Measurements from ENCODE around the gene GPC1.

Gene GPC1

DNA sequence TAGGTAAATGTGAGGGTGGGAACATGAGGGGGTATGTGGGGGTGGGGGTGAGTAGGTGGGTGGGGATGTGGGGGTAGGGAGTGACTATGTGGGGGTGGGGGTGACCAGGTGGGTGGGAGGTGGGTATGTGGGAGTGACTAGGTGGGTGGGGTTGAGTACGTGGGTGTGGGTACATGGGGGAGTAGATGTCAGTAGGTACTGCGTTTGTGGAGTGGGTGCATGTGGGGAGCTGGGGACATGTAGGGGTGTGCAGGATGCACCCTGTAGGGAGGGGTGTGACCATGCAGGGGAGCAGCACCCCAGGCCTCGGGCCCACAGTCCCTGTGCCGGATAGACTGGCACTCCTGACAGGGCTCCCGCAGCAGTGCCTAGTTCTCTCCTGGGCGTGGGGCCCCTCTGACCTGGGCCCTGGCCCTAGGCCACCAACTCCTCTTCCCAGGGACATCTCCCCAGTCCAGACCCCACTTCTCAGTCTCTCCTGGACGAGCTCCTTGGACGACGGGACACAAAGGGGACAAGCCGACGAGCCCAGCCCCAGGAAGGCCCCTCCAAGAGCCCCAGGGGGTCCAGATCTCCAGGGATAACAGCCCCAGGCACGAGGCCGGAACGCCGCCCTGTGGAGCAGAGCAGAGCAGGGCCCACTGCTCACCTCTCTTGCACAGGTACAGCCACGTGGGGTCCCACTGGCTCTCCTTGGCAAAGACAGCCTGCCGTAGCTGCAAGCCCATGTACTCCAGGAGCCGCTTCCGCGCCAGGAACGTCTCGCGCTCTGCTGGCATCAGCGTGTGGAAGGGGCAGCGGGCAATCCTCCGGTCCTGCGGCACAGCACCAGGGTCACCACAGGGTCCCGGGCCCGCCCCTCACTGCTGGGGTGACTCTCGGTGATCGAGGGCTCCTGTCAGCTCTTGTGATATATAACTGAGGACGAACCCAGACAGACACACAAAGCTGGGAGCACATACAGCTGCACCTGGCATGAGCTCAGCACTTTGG is 64.1 kb downstream of the GPC1 start:
- DNase-seq (ENCODE audit: low read depth in 3 of 3): no peak

DNA sequence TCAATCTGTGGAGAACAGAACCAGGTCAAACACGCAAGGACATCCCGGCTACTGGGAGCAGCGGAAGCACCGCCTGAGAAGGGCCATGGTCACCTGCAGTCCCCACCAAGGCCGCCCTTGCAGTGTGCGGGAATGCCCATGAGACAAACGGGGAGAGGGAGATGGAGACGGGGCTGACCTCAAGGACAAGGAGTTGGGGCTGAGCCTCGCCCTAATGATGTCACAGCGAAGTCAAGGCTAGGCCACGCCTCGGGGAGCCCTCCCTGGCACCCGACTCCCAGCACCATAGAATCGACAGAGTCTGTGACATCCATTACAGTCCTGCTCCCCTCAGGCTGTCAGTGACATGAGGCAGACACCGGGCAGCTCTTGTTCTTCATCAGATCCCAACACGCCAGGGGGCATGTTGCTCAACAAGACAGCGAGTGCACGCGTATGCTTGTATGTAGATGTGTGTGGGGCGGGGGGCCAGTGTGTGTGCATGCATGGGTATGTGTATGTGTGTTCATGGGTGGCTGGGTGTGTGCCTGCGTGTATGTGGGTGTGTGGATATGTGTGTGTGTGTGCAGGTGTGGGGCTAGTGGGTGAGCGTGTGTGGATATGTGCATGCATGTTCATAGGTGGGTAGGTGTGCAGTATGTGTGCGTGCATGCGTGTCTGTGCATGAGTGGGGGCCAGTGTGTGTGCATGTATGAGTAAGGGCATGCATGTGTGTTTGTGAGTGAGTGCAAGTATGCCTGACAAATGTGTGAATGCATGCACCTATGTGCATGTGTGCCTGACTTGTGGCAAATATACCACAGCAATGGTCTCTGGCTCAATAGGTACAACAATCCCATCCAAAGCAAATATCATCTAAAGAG is 65.3 kb downstream of the GPC1 start:
- no peak for DNase-seq (ENCODE audit: low read depth in 3 of 3)

DNA sequence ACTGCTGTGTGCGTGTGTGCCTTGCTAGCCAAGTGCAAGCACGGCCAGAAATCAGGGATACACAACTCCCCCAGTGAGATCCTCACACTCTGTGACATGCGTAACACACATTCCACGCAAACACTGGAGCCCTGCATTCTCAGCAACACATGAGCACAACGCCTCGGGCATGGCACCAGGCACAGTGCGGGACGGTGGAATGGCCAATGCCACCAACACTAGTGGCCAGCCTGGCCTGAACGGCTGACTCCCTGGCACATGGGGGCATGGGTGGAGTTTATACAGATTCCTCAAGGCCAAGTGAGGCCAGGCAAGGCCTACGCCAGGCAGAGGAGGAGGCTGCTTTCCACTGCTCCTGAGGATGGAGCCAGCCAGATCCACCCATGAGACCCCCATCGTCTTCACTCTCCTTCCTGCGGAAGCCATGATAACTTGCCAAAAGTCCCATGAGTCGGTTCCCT is 66.1 kb downstream of the GPC1 start:
- DNase-seq (ENCODE audit: low read depth in 3 of 3): no peak

DNA sequence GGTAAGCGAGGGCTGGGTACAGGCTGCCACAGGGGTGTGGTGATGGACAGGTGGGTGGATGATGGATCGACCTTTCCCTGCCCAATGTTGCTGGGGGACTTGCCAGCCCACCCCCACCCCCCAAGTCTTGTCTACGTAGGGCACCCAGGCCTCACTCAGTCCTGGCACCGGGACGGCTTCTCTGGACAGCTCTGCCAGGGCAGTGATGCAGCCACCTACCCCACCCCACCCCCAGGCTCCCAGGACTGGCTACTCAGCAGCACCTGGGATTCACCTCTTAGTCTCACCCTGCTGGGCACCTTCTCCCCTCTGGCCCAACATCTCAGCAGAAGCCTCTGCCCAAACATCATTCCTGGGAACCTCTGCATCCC is 66.6 kb downstream of the GPC1 start:
- no peak for DNase-seq (ENCODE audit: low read depth in 3 of 3)

DNA sequence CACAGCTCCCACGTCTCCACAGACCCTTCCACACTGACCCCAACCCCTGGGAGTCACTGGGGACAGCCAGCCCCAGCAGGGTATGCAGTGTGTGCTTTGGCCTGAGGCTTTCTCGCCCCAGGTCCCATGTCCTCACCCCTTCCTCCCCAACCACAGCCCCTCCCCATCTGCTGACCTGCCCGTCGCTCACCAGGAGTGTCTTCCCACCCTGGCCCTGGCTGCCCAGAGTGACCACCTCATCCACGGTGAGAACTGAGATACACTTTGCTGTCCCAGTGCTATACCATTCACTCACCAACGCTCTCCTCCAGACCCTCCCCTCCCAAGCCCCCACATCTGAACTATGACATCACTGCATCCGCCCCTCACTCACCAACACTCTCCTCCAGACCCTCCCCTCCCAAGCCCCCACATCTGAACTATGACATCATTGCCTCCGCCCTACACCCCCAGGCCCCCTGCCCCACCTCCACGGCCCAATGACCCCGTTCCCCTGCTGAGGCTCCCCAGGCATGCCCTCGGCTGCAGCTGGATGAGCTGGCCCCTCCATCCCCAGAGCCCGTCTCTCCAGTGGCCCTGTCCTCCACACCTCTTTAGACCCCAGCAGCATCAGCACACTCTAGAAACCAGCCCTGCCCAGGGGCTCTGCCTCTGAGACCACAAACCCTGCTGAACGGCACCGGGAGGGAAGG is 67.1 kb downstream of the GPC1 start:
- DNase-seq (ENCODE audit: low read depth in 3 of 3): no peak

DNA sequence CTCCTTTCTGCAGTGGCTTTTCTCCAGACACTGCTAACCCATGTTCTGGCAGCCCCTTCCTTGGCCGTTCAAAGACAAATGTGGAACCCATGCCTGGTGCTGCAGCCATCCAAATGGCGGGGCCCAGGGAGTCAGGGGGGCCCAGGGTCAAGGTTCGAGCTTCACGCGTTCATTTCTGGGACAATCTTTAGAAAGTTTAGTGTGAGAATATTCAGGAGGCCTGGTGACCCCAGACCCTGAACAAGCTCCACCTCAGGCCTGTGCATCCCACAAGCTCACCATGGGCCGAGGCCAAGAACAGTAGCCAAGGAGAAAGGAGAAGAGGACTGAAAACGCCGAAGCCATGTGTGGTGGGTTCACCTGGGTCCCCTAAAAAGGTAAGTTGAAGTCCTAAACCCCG is 67.9 kb downstream of the GPC1 start:
- no peak for DNase-seq (ENCODE audit: low read depth in 3 of 3)

DNA sequence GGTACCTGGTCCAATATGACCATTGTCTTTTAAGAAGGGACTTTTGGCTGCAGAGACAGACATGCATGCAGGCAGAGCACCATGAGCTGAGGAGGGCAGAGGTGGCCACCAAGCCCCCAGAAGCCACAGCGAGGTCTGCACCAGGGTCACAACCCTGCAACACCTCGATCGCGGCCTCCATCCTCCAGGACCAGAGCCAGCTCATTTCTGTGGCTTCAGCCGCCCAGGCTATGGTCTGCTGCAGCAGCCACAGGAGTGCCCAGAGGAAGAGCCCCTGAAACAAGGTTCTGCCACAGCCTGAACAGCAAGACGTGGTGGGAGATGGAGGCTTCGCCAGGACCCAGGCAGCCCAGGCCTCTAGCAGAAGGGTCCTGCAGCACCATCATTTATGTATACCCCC is 68.4 kb downstream of the GPC1 start:
- DNase-seq (ENCODE audit: low read depth in 3 of 3): no peak

DNA sequence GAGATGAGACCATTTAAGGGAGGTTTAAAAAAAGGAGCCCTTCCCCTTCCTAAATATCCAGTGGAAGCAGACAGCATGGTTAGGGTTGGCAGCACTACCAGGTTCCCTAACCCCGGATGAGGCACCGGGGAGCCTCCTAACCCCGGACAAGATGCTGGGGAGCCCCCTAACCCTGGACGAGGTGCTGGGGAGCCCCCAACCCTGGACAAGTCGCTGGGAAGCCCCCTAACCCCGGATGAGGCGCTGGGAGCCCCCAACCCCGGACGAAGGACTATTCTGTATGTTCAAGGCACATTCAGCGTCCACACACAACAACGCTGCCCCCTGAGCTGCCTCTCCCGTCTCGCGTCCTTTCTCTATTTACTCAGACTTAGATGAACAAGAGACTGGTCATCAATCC is 70.4 kb downstream of the GPC1 start:
- DNase-seq (ENCODE audit: low read depth in 3 of 3): no peak

DNA sequence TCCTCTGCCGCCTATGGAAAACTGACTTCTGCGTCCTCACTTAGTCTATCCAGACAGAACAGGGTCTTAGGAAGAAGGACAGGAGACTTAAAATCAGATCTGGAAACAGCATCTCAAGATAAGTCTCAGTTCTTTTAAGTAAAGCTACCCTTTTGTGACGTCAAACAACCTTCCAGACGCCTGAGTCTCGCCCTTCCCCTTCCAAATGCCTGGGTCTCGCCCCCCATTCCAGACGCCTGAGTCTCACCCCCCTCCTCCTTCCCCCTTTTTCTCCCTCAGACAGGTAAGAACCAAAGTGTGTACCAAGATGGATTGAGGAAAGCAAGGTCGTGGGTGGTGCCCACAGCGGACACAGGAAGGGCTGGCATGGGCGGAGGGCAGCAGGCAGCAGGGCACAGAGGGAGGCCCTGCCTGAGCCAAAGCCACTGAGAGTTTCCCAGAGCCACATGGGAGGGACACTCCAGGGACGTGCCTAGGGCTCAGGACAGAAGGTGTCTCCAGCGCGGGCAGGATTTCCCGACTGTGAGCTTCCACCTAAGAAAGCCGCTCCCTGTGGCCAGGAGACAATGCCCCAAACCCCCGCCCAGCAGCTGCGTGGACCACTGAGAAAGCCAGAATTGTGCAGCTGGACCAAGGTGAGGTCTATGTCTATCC is 71.1 kb downstream of the GPC1 start:
- DNase-seq (ENCODE audit: low read depth in 3 of 3): no peak

DNA sequence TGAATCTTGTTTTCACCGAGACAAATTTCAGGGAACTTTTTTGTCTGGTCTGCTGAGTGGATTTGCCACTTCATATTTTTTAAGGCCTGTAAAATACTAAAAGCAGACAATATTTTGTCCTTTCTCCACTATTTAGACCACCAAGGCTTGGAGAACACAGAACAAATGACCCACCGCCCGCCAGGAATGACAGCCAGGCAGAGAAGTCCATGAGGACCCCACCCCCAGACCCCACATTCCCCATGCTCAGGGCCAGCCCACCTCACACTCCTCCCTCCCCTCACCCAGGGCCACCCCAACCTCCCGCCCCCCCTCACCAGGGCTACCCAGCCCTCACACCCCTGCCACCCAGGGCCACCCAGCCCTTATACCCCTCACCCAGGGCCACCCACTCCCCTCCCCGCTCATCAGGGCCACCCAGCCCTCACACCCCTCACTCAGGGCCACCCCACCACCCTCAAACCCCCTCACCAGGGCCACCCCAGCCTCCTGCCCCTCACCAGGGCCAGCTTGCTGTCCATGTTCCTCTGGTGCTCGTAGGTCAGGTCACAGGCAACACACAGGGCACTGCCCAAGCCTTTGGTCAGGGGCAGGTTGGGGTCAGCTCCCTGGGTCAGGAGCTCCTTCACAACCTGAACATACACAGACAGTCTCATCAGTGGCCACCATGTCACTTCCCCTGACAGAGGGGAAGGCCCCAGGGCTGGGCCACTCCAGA is 71.8 kb downstream of the GPC1 start:
- DNase-seq (ENCODE audit: low read depth in 3 of 3): no peak

DNA sequence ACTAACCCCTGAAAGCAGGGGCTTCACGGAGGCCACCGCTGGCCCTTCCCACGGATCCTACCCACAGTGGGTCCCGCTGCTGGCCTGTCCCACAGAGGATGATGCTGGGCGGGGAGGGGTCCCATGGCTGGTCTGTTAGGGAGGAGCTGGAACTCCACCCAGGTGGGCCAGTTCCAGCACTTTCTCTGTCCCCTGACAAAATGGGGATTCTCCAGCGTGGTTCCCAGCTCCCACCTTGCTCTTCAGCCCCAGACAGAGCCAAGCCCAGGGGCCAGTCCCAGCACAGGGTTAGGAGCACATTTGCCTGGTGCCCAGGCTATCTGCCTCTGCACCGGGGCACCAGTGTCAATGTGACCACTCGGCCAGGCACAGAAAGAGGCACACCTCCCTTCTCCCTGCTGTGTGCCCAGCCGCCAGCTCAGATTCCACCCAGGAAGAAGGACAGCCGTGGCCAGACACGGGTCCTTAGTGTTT is 72.4 kb downstream of the GPC1 start:
- DNase-seq (ENCODE audit: low read depth in 3 of 3): no peak

DNA sequence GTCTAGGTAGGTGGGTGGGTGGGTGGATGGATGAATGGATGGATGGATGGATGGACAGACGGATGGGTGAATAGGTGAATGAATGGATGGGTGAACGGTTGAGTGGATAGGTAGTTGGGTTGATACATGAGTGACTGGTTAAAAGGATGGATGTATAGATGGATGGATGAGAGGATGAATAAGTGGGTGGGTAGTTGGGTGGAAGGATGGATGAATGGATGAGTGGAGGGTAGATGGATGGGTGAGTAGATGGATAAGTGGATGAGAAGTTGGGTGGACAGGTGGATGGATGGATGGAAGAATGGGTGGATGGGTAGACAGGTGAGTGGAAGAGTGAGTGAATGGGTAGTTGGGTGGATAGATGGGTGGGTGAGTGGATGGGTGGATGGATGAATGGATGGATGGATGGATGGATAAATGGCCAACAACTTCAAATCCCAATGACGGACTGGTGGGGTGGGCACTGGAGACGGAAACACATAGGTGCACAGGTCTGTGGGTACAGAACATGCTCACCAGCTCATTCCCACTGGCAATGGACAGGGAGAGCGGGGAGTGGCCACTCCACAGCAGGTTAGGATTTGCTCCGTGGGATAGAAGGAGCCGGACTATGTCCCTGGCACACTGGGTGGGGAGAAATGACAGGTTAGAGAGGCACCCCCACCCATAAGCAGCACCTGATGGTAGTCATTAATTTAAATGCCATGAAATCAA is 73.5 kb downstream of the GPC1 start:
- DNase-seq (ENCODE audit: low read depth in 3 of 3): no peak

DNA sequence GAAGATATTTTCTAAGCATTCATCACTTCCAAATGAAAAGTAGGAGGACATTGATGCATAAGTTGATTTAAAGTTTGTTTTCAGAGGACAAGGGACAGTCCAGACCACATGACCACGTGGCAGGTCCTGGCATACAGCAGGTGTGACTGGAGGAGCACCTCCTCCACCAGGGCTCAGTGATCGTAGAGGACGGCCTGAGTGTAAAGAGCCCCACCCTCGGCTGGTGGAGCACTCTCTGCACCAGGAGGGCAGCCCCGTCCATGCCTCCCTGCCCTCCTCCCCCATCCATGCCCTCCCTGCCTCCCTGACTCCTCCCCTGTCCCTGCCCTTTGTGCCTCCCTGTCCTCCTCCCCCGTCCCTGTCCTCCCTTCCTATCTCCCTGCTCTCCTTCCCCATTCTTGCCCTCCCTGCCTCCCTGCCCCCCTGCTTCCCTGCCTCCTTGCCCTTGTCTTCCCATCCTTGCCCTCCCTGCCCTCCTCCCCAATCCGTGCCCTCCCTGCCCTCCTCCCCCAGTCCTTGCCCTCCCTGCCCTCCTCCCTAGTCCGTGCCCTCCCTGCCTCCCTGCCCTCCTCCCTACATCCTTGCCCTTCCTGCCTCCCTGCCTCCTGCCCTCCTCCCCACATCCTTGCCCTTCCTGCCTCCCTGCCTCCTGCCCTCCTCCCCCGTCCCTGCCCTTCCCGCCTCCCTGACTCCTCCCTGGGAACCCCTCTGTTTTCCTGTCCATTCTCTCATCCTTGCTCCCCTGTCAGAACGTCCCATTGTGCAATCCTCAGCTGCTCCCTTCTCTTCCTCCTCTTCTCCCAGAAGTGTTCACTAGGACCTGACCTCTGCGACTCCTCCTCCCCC is 74.4 kb downstream of the GPC1 start:
- DNase-seq (ENCODE audit: low read depth in 3 of 3): no peak

DNA sequence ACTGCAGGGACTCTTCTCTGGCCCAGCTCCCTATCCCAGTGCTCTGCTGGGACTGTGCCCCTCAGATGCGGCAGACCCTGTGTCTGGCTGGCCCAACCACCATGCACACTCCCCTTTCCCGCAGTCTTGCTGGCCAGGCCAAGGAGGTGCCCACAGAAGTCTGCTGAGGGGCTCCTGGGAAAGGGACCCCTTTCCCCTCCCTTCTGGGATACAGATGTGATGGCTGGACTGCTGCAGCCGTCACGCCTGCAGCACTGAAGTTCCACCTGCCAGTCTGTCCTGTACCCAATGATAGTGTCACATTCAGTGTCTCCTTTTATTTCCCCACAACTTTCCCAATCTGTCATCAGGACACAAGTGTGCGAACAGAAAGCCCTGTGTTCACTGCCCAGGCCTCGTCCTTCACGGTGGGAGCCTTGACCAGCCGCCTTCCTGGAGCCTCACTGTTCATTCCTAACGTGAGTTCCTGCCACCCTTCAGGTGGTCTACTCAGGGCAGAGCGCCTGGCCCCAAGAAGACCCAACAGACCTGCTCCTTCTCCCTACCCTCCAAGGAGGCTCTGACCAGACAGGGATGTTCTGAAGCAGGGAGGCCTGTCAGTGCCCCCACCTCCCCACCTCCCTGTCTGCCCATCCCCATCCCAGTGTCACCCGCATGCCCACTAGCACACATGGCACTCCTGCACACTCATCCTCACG is 75.2 kb downstream of the GPC1 start:
- DNase-seq (ENCODE audit: low read depth in 3 of 3): no peak

DNA sequence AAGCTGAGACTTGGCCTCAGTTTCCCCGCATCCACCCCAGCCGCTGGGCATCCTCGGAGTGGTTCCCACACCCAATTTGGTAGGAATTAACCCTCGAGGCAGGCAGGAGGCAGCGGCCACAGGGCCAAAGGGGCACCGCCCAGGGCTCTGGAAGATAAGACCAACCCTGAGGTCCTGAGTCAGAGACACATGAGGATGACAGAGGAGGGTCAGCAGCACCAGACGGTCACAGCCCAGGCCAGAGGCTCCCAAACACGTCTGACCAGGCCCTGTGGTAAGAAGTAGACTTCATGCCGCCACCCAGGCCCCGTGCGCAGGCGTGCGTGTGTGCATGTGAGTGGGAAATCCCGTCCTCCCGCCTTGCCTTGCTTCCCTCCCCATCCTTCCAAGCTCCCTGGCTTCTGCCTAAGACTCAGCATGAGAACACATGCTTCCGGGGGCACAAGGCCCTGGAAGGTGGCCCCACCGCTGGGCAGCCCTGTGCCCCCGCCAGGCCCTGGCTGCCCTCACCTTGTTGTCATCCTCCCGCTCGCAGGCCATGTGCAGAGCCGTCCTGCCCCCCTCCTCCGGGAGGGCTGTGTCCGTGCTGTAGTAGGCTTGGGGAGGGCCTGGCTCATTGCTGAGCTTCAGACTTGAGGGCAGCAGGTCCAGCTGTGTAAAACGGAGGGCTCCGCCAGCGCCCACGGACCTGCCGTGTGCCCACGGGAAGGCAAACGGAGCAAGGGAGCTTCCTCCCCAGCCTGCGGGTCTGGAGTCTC is 76.1 kb downstream of the GPC1 start:
- no peak for DNase-seq (ENCODE audit: low read depth in 3 of 3)

DNA sequence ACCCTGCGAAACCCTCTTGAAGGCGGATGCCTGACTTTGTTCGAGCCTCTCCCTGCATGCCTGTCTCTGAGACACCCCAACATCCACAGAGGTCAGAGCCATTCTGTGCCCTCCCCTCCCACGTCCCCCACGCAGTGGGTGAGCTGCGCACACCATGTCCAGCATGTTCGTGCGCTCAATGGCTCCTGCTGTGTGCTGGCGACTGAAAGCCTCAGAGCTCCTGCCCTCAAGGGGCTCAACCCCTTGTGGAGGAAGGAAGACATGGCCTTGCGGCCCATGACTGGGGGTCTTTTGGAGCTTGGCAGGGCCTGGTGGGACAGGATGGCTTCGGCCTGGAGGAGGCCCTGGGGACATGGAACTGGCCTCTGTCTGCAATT is 76.6 kb downstream of the GPC1 start:
- DNase-seq (ENCODE audit: low read depth in 3 of 3): no peak

DNA sequence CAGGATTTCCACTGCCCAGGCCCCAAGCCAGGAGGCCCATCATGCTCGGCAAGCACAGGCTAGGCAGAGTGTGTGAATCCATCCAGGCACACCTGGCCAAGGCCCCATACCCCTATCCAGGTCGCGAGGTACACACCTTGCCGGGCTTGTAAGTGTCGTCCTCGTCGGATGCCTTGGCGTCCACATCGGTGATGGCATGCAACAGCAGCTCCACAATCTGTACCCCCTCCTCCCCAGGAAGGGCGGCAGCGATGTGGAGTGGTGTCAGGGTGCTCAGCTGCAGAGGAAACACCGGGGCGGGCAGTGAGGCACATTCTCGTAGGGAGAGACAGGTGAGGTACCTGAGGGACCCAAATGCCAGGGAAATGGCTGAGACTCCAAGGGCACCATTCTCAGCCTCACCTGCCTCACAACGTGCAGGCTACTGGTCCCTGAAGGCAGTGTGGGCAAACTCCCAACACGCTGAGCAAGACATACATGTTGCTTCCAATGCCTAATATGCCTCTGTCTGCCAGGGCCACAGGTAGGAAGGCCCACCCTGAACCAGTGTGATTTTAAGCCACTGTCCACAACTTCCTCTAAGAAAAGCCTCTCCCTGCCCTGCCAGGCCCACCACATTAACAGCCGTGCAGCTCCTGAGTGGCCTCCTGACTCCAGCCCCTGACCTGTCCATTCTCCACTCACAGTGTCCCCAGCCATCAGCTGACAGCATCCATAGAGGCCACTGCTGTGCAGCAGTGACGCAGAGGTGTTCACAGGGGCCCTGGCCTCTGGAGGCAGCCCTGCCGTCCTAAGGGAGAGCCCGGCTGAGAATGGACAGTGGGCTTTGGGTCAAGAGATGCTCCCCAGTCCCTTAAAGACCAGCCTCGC is 77.4 kb downstream of the GPC1 start:
- no peak for DNase-seq (ENCODE audit: low read depth in 3 of 3)

Measured in stimulated activated CD4-positive, alpha-beta T cell treated with anti-CD3 and anti-CD28 coated beads, TNF-alpha, amount 100 ng/mL, for 48 hours (primary cell).